K562 (cell line): ENCODE results near the gene SNRNP70. TPM values are rescaled to one million over a fixed set of nuclear protein-coding genes. Genes with fewer than 3 reads are reported as not detected.

ENCODE experiments used
- BHLHE40 ChIP-seq: IDR thresholded peaks from 2 replicates; pipeline ENCODE4 v1.6.1; 2011; ENCODE audit warnings: low read length, improper control_type of control experiment
- CBFA2T3 ChIP-seq: fragments of 450-650 bp; IDR thresholded peaks from 2 replicates; pipeline ENCODE4 v1.6.1; 2017
- CBX1 ChIP-seq: sonication (generic); IDR thresholded peaks from 2 replicates; pipeline ENCODE4 v1.6.1; 2016; ENCODE audit warnings: antibody characterized with exemption, low read depth, mild to moderate bottlenecking
- ESRRB ChIP-seq: fragments of 250-450 bp; sonication (Bioruptor Pico); IDR thresholded peaks from 2 replicates; pipeline ENCODE4 v1.5.0; 2020; ENCODE audit warnings: mild to moderate bottlenecking, moderate library complexity, borderline replicate concordance
- HES1 ChIP-seq: fragments of 450-650 bp; IDR thresholded peaks from 2 replicates; pipeline ENCODE4 v1.6.1; 2016; ENCODE audit warnings: low read depth, mild to moderate bottlenecking, moderate library complexity
- HINFP ChIP-seq: fragments of 450-650 bp; conservative IDR thresholded peaks from 2 replicates; pipeline ENCODE4 v1.6.1; 2016; ENCODE audit warnings: missing genetic modification characterization, low read depth, mild to moderate bottlenecking, control low read depth, missing compliant biosample characterization
- KAT7 ChIP-seq: sonication (generic); formaldehyde crosslinking; IDR thresholded peaks from 2 replicates; pipeline ENCODE4 v1.8.0; 2022; ENCODE audit warnings: missing genetic modification reagents, mild to moderate bottlenecking, borderline replicate concordance
- KHSRP ChIP-seq: fragments of 450-650 bp; IDR thresholded peaks from 2 replicates; pipeline ENCODE4 v1.6.1; 2017
- NR2C2 ChIP-seq, 2 experiments: fragments of 200-800 bp in 1 of 2; sonication (Bioruptor generic) in 1 of 2; sonication (generic) in 1 of 2; formaldehyde crosslinking in 1 of 2; IDR thresholded peaks; 2 replicates each; pipeline versions ENCODE4 v1.6.1 to v1.8.0; 2016 to 2022; ENCODE audit warnings: mild to moderate bottlenecking in 1 of 2, missing compliant biosample characterization in 1 of 2, missing genetic modification characterization in 1 of 2, missing genetic modification reagents in 1 of 2
- NR3C1 ChIP-seq: sonication (generic); formaldehyde crosslinking; IDR thresholded peaks from 2 replicates; pipeline ENCODE4 v1.8.1; 2022; ENCODE audit warnings: missing genetic modification reagents
- PPARD ChIP-seq: fragments of 250-450 bp; sonication (Bioruptor Pico); IDR thresholded peaks from 2 replicates; pipeline ENCODE4 v1.8.0; 2022; ENCODE audit warnings: inconsistent platforms, mild to moderate bottlenecking, moderate library complexity
- RNF2 ChIP-seq: sonication (generic); IDR thresholded peaks from 2 replicates; pipeline ENCODE4 v1.6.1; 2016
- SIN3A ChIP-seq, 2 experiments: fragments of 150-350 bp in 1 of 2; IDR thresholded peaks; 2 replicates each; pipeline ENCODE4 v1.6.1; 2011 to 2016; ENCODE audit warnings: borderline replicate concordance in 2 of 2, low read depth in 2 of 2, low read length in 2 of 2, mild to moderate bottlenecking in 2 of 2, moderate library complexity in 2 of 2; ENCODE audit not compliant: control insufficient read depth in 1 of 2
- SMAD4 ChIP-seq: fragments of 250-450 bp; sonication (Bioruptor Pico); conservative IDR thresholded peaks from 2 replicates; pipeline ENCODE4 v1.8.0; 2021; ENCODE audit warnings: inconsistent platforms, mild to moderate bottlenecking, moderate library complexity
- SNAPC5 ChIP-seq: fragments of 250-450 bp; sonication (Bioruptor Pico); IDR thresholded peaks from 2 replicates; pipeline ENCODE4 v1.8.0; 2021; ENCODE audit warnings: moderate library complexity, mild to moderate bottlenecking, inconsistent platforms
- ZBTB7A ChIP-seq: IDR thresholded peaks from 2 replicates; pipeline ENCODE4 v1.6.1; 2011; ENCODE audit warnings: low read depth, mild to moderate bottlenecking, low read length, moderate library complexity, borderline replicate concordance; ENCODE audit not compliant: control insufficient read depth
- ZNF280B ChIP-seq: fragments of 250-450 bp; sonication (Bioruptor Pico); IDR thresholded peaks from 2 replicates; pipeline ENCODE4 v1.5.1; 2021; ENCODE audit warnings: mild to moderate bottlenecking
- polyA plus RNA-seq, 8 experiments: library from polyadenylated mRNA; depleted of rRNA in 4 of 8; stranded (reverse) in 5 of 8; unstranded in 3 of 8; fragments of >200 nt; fragmentation: Nextera tagmentation in 2 of 8; fragmentation: Illumina TruSeq in 1 of 8; extraction: Ambion mirVana in 2 of 8; extraction: Trizol in 1 of 8; gene quantifications; 2 replicates each; pipeline versions ENCODE4 v1.2.1 to v1.2.3, GENCODE V29; 2011 to 2014; ENCODE audit warnings: inconsistent platforms in 1 of 8, missing spikeins in 1 of 8
- total RNA-seq, 7 experiments: library from RNA; depleted of rRNA in 6 of 7; stranded (reverse); fragments of >200 nt in 6 of 7; fragmentation: Illumina TruSeq in 2 of 7; extraction: Trizol in 2 of 7; gene quantifications; 2 replicates each; pipeline versions ENCODE4 v1.2.1 to v1.2.3, GENCODE V29; 2011 to 2021; ENCODE audit warnings: low replicate concordance in 1 of 7

SNRNP70 gene
- total and polyA plus RNA-seq, 9 of the 15 experiments (the other 6 are each of a cell fraction or from before 2014, with no cell fraction given): 2.8 to 496 (median 136) TPM

- TF ChIP-seq SIN3A (IDR thresholded peaks at IDR 0.05; ENCODE audit: borderline replicate concordance in 2 of 2, control insufficient read depth in 1 of 2, low read depth in 2 of 2, low read length in 2 of 2) (peak in 1 of 2 experiments; percentile 5; a peak in 1 of 4 replicates), SMAD4 (CRISPR knock-in tag) (peak; percentile 69), ZBTB7A (peak; percentile 92), HINFP (tag) (no peak), BHLHE40 (peak; percentile 82), NR2C2 (CRISPR knock-in tag; IDR thresholded peaks at IDR 0.05) (peak; percentile 66; the same call in 1 of the 2 replicates), NR2C2 (tag; IDR thresholded peaks at IDR 0.05) (peak; percentile 59), SNAPC5 (no peak), KHSRP (no peak), CBFA2T3 (peak; percentile 2), CBX1 (peak; percentile 40; the same call in 1 of the 2 replicates), RNF2 (peak; percentile 49; the same call in 1 of the 2 replicates), PPARD (CRISPR knock-in tag) (no peak), ZNF280B (CRISPR knock-in tag) (no peak), ESRRB (CRISPR knock-in tag) (0 out of 2 replicates have a peak, but pooled peaks have one; percentile 58), HES1 (no peak), NR3C1 (CRISPR knock-in tag) (no peak), KAT7 (CRISPR knock-in tag) (peak; percentile 4; the same call in 1 of the 2 replicates)
These were observed 65.1 kb downstream of the SNRNP70 start (continued) for GRCh38 chr19:49150106-49150943.
